HT-29 (cell line): Measurements from ENCODE around the gene AGBL4. TPM values are rescaled to one million over a fixed set of nuclear protein-coding genes. Genes with fewer than 3 reads are reported as not detected.
"Not testable (repeated sequence)": the region's sequence is repeated elsewhere in the genome, so short reads cannot be mapped to it uniquely, and the experiment has no call there.

Source experiments
- DNase-seq: peaks from one replicate; pipeline ENCODE4 v3.0.0-alpha.2; 2015; ENCODE audit warnings: low spot score
- total RNA-seq: library from RNA; depleted of rRNA; stranded (reverse); fragments of >200 nt; shearing (Covaris generic); gene quantifications from 2 replicates; pipeline ENCODE4 v1.2.3, GENCODE V29; 2014

The AGBL4 gene
- total RNA-seq, 1 experiment from 2014 or later, result not detected

DNA sequence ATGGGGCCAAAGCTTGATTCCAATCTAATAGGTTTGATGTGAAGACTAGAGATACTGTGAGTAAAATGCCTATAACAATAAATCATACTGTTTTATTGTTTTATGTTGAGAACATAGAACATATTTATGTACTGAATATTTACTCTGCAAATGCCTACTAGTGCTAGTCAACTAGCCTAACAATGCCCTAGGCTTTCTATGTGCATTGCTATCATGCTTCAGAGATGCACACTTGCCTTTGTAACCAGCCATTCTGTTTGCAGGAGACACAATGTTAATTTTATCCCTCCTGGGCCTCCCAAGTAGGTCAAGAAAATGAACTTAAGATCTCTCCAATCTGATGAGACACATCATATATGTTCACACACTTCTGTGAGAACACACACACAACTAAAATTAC, 716.3 kb downstream of the AGBL4 start:
- DNase-seq, result no peak

DNA sequence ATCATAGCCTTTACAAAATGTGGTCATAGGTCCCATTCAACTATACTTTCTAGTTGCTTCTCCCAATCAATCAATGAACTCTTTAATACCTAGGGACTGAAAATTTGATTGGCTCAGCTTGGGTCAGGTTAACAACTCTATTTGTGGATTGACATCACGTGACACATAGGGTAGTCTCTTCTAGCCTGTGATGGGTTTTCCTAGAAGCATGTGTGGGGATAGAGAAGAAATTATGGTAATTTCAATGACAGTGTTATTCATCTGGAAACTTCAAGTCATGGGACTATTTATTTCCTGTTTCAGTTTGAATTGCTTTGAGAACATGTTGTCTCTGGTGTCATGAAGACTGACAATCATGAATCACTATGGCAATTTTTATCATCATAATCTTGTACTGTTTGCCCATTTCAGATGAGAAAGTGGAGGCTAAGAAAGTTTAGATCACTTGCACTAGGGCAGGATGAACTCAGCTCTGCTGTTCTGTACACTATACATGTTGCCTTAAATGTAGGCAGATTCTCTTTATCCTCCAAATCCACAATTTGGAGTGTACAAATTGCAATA, 717.2 kb downstream of the AGBL4 start:
- no peak for DNase-seq

GRCh38 chr1:49302400-49302799, 721.4 kb downstream of the AGBL4 start:
- DNase-seq, result not testable (repeated sequence)

DNA sequence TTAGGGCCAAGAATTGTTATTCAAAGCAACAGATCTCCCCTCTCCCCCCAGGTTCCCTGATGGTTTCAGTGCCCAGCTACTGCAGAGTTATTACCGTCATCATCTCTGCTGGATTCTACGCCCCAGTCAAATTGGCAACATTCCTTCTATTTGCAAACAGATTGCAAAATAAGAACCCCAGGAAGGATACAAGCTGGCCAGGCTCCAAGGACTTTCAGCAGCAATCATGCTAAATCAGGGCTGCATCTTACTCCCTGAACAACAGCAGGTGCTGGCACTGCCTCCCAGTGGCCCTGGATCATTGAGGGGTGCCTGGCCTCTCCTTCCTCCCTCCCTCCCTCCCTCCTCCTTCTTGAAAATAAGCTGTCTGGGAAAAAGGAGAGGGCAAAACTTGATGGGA, 725.5 kb downstream of the AGBL4 start:
- DNase-seq, result no peak

DNA sequence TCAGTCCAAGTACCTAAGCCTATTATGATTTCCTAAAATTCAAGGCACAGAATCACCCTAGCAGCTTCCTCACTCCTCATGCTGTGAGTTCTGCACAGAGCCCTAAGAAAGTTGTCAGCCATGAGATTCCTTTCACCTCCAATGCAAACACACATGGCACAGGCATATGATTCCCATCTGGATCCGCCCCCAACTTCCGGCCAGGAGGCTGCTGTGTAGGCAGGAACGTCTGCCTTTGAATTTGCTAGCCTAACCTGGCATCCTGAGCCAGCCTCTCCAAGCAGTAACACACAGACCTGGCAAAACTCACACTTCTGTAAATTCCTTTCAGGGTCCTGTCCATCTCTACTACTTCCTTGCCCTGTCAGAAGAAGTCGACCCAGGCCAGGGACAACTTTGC, 726.0 kb downstream of the AGBL4 start:
- no peak for DNase-seq

DNA sequence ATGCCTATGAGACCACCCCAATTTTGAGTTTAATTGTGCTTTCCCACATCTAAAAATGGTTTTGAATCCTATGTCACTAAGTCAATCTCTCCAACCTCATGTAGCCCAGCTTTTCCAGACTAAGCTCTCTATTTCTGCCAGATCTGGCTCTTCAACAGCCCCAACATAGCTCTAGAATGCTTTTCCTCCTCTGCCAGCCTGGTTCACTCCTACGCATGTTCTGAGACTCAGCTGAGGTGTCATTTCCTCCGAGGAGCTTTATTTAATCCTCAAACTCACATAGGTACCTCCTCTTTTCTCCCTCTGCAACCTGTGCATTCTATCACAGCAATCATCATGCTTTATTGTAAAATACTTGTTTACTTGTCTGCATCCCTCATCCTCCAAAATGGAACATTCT, 729.2 kb downstream of the AGBL4 start:
- DNase-seq, result no peak

DNA sequence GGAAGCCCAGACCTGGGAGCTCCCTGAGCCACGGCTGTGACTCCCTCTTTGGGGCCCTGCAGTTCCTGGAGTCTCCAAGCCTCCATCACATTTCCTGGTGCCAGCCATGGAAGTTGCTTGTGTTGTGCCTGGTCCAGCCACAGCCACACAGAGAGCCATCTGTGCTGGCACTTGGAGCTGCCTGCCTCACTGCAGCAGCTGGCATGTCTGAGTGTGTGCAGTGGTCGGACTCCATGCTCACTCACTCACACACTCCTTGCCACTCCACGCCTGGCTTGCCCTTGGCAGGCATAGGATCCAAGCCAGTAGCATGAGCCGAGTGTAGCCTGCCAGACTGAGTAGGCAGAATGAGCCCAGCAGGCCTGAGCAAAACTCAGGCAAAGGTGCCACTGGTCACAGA, 730.7 kb downstream of the AGBL4 start:
- DNase-seq, result no peak

GRCh38 chr1:49257211-49258049, 766.3 kb downstream of the AGBL4 start:
- not testable (repeated sequence) for DNase-seq

DNA sequence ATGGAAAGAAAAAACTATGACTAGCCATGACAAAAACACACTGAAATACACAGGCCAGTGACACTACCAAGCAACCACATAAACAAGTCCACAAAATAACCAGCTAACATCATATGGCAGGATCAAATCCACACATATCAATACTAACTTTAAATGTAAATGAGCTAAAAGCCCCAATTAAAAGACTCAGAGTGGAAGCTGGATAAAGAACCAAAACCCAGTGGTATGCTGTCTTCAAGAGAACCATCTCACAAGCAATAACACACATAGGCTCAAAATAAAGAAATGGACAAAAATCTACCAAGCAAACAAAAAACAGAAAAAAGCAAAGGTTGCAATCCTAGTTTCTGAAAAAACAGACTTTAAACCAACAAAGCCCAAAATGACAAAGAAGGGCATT, 770.8 kb downstream of the AGBL4 start:
- DNase-seq, result no peak

DNA sequence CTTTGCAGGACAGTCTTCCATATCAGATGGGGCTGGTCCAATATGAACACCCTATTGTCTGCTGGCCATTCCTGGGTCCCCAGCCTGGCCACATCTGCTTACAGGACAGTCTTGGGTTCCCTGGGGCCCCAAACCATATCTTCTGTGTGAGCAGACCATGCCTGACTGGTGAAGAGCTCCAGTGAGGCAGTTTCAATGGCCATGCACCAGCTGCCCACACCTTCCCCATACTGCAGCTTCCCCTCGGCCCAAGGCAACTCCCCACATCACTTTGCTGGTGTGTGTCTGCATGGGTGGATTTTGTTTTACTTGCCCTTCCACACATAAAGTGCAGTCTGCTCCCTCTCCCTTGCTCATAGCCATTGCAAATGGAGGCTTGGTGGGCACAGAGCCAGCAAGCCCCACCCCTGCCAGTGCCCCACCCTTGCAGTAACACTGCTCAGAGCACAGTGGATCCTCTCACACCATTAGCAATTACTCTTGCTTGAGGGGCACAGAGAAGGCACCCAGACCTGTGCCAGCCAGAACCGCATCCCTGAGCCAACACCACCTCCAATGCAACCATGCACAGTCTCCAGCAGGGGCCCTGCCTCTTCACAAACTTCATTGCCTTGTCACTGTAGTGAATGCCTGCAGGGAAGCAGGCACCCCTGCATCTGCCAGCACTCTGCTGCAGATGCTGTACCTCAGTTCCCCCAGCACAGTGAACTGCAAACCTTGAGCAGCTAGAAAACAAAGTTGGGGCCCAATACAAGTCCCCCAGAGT, 772.6 kb downstream of the AGBL4 start:
- DNase-seq, result peak; percentile 15

DNA sequence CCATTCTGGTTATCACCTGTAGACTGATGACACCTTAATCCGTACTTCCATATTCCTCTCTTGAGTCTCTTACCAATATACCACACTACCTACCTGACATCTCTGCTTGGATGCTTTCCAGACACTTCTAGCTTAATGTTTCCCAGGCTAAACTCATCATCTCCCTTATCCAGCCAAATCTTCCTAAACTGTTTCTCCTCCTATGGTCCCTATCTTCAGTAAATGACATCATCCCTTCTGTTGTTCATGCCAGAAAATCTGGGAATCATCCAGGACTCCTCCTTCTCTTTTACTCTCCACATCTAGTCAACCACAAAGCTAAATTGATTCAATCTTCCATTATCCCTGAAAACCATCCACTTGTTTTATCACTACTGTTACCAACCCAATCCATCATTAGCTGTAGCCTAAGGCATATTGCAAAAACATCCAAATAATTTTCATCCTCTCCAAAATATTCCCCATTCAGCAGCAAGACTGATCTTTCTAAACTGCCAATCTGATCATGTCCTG, 783.0 kb downstream of the AGBL4 start:
- no peak for DNase-seq

DNA sequence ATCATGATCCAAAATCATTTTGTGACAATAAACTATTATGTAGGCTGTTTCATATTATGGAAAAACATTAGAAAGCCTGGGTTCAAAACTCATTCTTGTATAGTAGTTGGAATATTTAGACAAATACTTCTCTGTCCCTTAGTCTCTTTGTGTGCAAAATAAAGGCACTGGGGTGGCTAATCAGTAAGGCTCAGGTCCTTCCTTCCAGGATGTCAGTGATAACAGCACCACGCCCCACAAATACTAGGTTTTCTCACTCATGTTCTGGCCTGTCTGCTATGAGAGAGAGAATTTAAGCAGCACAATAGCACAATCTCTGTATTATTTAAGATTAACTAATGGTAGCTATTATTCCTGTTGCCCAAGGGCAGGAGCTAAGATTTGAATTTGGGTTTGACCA, 788.8 kb downstream of the AGBL4 start:
- no peak for DNase-seq

DNA sequence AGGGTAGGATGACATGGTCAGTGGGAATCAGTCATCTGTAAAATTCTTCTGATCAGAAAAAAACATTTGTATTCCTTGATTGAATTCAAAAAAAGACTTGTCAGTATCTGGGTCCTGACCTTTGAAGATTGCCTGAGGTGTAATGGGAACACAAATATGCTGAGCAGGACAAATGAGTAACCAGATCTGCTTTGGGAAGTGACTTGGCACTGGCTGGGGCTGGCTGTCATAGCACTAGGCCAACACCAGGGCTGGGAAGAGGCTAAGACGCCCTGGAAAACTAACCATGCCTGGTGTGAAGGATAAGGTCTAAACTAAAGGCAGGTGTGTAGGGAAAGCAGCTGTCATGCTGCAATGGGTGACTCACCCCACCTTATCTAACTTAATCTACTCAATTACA, 794.2 kb downstream of the AGBL4 start:
- DNase-seq, result peak; percentile 36

- DNase-seq, result no peak
Measured at GRCh38 chr1:49226758-49227157, 797.0 kb downstream of the AGBL4 start.

GRCh38 chr1:49225464-49225863, 798.3 kb downstream of the AGBL4 start:
- no peak for DNase-seq

DNA sequence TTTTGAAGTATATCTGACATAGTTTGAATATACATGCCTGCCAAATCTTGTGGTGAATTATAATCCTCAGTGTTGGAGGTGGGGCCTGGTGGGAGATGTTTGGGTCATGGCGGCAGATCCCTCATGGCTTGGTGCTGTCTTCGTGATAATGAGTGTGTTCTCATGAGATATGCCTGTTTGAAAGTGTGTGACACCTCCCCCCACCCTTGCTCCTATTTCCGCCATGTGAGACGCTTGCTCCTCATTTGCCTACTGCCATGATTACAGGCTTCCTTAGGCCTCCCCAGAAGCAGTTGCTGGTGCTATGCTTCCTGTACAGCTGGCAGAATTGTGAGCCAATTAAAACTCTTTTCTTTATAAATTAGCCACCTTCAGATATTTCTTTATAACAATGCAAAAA, 810.5 kb downstream of the AGBL4 start:
- no peak for DNase-seq

GRCh38 chr1:49208712-49209111, 815.0 kb downstream of the AGBL4 start:
- no peak for DNase-seq

DNA sequence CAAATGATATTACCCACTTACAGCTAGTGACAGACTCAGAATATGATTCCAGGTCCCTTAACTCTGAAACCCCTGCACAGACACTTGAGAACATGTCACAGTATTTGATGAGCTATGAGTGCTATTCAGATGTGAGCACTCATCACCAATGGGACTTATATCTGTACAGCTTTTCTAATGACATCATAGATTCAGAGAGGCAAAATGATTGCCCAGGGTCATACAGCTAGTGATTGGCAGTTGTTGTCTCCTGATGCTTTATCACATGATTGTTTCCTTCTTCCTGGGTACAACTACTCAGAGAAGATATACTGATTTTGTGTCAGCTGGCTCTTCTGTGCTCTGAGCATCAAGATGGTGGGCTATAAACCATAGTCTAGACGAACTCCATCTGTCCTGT, 819.0 kb downstream of the AGBL4 start:
- DNase-seq, result no peak

- no peak for DNase-seq
Measured at GRCh38 chr1:49200738-49201137, 823.0 kb downstream of the AGBL4 start.

DNA sequence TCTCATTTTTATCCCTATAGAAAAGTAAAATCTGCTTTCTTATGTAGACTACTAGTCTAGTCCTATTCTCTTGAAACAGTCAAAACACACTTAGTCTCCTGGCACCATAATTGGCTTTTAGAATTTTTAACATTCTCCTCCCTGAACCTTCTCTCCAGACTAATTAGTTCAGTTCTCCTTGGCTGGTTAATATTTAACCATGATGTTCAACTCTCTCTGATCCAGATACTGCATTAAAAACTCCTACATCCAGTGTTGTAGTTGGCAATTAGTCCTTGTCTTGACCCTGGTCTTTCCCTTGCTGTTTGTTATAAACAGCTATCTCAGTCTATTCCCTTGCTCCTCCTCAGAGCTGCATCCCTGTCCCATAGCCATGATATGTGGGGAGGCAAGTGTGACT, 824.2 kb downstream of the AGBL4 start:
- no peak for DNase-seq

DNA sequence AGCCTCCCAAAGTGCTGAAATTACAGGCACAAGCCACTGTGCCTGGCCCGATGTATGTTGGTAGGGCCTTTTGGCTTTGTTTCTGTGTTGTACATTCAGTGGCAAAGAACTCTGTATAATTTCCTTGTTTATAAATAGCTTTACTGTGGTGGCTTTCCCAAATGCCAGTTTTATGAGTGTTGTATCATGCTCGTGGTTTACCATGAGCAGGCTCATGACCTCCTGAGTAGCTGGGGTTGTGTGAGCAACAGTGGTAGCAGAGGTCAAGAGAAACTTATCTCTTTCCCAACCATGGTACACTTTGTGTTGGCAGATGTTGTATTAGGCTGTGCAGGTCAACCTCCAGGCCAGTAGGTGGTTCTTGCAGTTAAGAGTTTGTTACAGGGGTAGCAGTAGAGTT, 826.7 kb downstream of the AGBL4 start:
- no peak for DNase-seq

GRCh38 chr1:49190138-49190537, 833.6 kb downstream of the AGBL4 start:
- DNase-seq, result no peak
